Colonic mucosa (tissue), 4 donors: Measurements from ENCODE around the gene PRPF8. TPM values are rescaled to one million over a fixed set of nuclear protein-coding genes. Genes with fewer than 3 reads are reported as not detected.
"Not testable (repeated sequence)": the region's sequence is repeated elsewhere in the genome, so short reads cannot be mapped to it uniquely, and the experiment has no call there.

Experiments
- DNase-seq: peaks from one replicate; pipeline ENCODE4 v3.0.0-alpha.2; 2020
- H3K27ac ChIP-seq: fragments of 200-600 bp; one replicate; pipeline ENCODE4 v1.8.0; 2021
- H3K27me3 ChIP-seq: fragments of 200-600 bp; one replicate; pipeline ENCODE4 v1.8.0; 2021
- H3K36me3 ChIP-seq: fragments of 200-600 bp; one replicate; pipeline ENCODE4 v1.8.0; 2021
- H3K4me1 ChIP-seq: fragments of 200-600 bp; one replicate; pipeline ENCODE4 v1.8.0; 2021; ENCODE audit warnings: mild to moderate bottlenecking
- H3K4me3 ChIP-seq: fragments of 200-600 bp; one replicate; pipeline ENCODE4 v1.8.0; 2021
- H3K9ac ChIP-seq, 2 donors: one replicate each; pipeline ENCODE4 v1.7.0; 2013; ENCODE audit warnings: control low read depth in 2 of 2, low read depth in 2 of 2, low read length in 2 of 2
- H3K9me3 ChIP-seq: fragments of 200-600 bp; one replicate; pipeline ENCODE4 v1.8.0; 2021
- CTCF ChIP-seq: fragments of 200-600 bp; IDR thresholded peaks from one replicate; pipeline ENCODE4 v1.8.0; 2022; ENCODE audit warnings: antibody characterized with exemption, mild to moderate bottlenecking
- intact Hi-C: fragments of 100-400 bp; cut with DNase I; formaldehyde crosslinking; loops from one replicate; pipeline ENCODE4 v1.14.1; 2022
- total RNA-seq, 2 donors: library from RNA; stranded (reverse); fragmentation: NEBNext Ultra II Directional in 1 of 2; extraction: Animal tissue kit (Norgen Biotek cat#: 25700) in 1 of 2; gene quantifications; one replicate each; pipeline ENCODE4 v1.2.1, GENCODE V29; 2021
- donor health status: healthy.
- donor health status: DM: no; HTN: no; CAD: no.
- donor health status: DM: no; HTN: no; CAD: no.

The PRPF8 gene
- total RNA-seq, 2 donors from 2014 or later, result 172 to 292 TPM

DNA sequence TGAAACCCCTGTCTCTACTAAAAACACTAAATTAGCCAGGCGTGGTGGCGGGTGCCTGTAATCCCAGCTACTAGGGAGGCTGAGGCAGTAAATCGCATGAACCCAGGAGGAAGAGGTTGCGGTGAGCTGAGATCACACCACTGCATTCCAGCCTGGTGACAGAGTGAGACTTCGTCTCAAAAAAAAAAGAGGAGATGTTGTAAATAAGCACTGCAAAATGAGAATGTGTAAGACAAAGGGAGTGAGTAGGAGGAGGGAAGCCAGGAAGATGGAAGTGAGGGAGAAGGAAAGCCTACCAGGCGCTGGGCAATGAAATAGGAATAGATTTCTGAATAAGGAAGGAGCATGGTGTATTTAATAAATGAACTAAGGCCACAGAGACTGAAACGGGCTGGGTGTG lies 8.7 kb upstream of the PRPF8 start:
- H3K4me1 ChIP-seq, result no peaks in the 10 kb centered on the region
- no peak for DNase-seq
- H3K9ac ChIP-seq, result no peak overlapping the region
- no peaks in the 10 kb centered on the region for H3K36me3 ChIP-seq
- no peak for TF ChIP-seq CTCF
- no peak overlapping the region for H3K4me3 ChIP-seq
- no peak overlapping the region for H3K27ac ChIP-seq
- H3K9me3 ChIP-seq, result no peaks in the 10 kb centered on the region
- no peaks in the 10 kb centered on the region for H3K27me3 ChIP-seq
- intact Hi-C loops, result no loop called here

GRCh38 chr17:1690544-1691221 lies 6.0 kb upstream of the PRPF8 start:
- no peak for DNase-seq

DNA sequence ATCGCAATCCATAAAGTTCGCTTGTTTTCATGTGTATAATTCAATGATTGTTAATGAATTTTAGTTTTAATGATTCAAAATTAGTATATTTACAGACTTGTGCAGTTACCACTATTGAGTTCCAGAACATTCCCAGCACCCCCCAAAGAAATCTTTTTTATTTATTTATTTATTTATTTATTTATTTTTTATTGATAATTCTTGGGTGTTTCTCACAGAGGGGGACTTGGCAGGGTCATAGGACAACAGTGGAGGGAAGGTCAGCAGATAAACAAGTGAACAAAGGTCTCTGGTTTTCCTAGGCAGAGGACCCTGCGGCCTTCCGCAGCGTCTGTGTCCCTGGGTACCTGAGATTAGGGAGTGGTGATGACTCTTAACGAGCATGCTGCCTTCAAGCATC lies 3.7 kb upstream of the PRPF8 start:
- intact Hi-C loops, result not testable (repeated sequence)

More at GRCh38 chr17:1690544-1691221, 6.0 kb upstream of the PRPF8 start:
- intact Hi-C loops, result no loop called here
- Histone ChIP-seq H3K27ac (no peak overlapping the region), H3K4me3 (no peak overlapping the region), H3K36me3 (no peaks in the 10 kb centered on the region), H3K27me3 (no peaks in the 10 kb centered on the region), H3K9ac (no peak overlapping the region), H3K9me3 (no peaks in the 10 kb centered on the region), H3K4me1 (no peaks in the 10 kb centered on the region)
- no peak for TF ChIP-seq CTCF

GRCh38 chr17:1686086-1686485 lies 1.4 kb upstream of the PRPF8 start:
- no peak overlapping the region for H3K9ac ChIP-seq
- no peak for DNase-seq
- intact Hi-C loops, result no loop called here

More for the DNA sequence above, 3.7 kb upstream of the PRPF8 start:
- H3K27me3 ChIP-seq, H3K27ac ChIP-seq, H3K4me1 ChIP-seq, H3K9ac ChIP-seq, H3K4me3 ChIP-seq, H3K9me3 ChIP-seq, H3K36me3 ChIP-seq, DNase-seq: not testable (repeated sequence)

DNA sequence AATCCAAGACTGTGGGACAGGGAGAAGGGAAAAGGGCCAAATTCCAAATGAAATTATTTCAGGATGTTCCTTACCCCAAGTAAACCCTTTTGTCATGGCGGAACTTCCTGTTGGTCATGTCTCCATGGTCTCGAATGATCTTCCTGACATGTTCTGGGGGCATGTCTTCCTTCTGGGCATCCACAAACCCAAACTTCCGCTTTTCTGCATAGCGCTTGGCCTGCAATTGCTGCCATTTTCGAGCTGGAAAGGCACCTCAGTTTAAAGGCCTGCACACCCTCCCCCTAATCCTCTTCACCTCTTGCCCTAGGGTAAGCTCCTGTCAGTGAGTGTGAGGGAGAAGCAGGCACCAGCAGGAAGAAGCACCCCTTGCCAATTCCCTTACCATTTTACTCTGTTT lies 1.2 kb downstream of the PRPF8 start:
- intact Hi-C loops, result no loop called here
- no peak for TF ChIP-seq CTCF
- no peaks in the 10 kb centered on the region for H3K27me3 ChIP-seq
- H3K27ac ChIP-seq, result no peak overlapping the region
- H3K4me3 ChIP-seq, result peak overlapping the region; percentile 96
- H3K36me3 ChIP-seq, result peaks cover 32% of the 10 kb centered on the region
- no peaks in the 10 kb centered on the region for H3K9me3 ChIP-seq
- DNase-seq, result no peak
- H3K9ac ChIP-seq, result peak overlapping the region; percentile 58 to 71
- H3K4me1 ChIP-seq, result peaks cover 5% of the 10 kb centered on the region

More at GRCh38 chr17:1686086-1686485, 1.4 kb upstream of the PRPF8 start:
- no peak overlapping the region for H3K27ac ChIP-seq
- H3K27me3 ChIP-seq, result no peaks in the 10 kb centered on the region
- H3K4me3 ChIP-seq, result no peak overlapping the region
- H3K4me1 ChIP-seq, result peaks cover 5% of the 10 kb centered on the region
- peaks cover 10% of the 10 kb centered on the region for H3K36me3 ChIP-seq
- TF ChIP-seq CTCF, result no peak
- H3K9me3 ChIP-seq, result no peaks in the 10 kb centered on the region

GRCh38 chr17:1676401-1676800 lies 8.3 kb downstream of the PRPF8 start:
- peaks cover 59% of the 10 kb centered on the region for H3K36me3 ChIP-seq
- no peaks in the 10 kb centered on the region for H3K9me3 ChIP-seq
- TF ChIP-seq CTCF, result no peak
- H3K9ac ChIP-seq, result no peak overlapping the region
- intact Hi-C loops, result loop anchor here (5.0 to 10.0 kb wide), 2 partner anchors 36 to 188 kb away; partner anchors contain the start of gene TLCD2
- H3K4me1 ChIP-seq, result no peaks in the 10 kb centered on the region
- H3K4me3 ChIP-seq, result no peak overlapping the region
- no peak overlapping the region for H3K27ac ChIP-seq
- no peak for DNase-seq
- no peaks in the 10 kb centered on the region for H3K27me3 ChIP-seq
